ENCODE results near the gene FNDC11. TPM values are rescaled to one million over a fixed set of nuclear protein-coding genes. Genes with fewer than 3 reads are reported as not detected.

FNDC11 gene
- total RNA-seq, 3 donors from 2014 or later (not counting 1 experiment from before 2014, with no cell fraction given), result 0.19 to 0.75 (median 0.25) TPM

GRCh38 chr20:63534831-63535651, 18.9 kb upstream of the FNDC11 start:
- Mint-ChIP-seq H3K36me3 (no peaks in the 10 kb centered on the region), H3K27me3 (ENCODE audit: low read depth in 2 of 2) (peaks cover 0 to 4% of the 10 kb centered on the region in 2 donors), H3K4me1 (peaks cover 0 to 20% of the 10 kb centered on the region in 2 donors), H3K27ac (no peak overlapping the region), H3K9me3 (no peaks in the 10 kb centered on the region), H3K4me3 (no peak overlapping the region)
- DNase-seq (no peak), ATAC-seq (no peak)
- WGBS (ENCODE audit: insufficient coverage), result 90% methylated on average over 49 of the region's 49 CpGs
- H3K4me1 ChIP-seq (ENCODE audit: control insufficient read depth, insufficient read depth, low read length), result peaks cover 25% of the 10 kb centered on the region
- no peak overlapping the region for H3K27ac ChIP-seq (ENCODE audit: low read length)
- TF ChIP-seq, protein P1, sequence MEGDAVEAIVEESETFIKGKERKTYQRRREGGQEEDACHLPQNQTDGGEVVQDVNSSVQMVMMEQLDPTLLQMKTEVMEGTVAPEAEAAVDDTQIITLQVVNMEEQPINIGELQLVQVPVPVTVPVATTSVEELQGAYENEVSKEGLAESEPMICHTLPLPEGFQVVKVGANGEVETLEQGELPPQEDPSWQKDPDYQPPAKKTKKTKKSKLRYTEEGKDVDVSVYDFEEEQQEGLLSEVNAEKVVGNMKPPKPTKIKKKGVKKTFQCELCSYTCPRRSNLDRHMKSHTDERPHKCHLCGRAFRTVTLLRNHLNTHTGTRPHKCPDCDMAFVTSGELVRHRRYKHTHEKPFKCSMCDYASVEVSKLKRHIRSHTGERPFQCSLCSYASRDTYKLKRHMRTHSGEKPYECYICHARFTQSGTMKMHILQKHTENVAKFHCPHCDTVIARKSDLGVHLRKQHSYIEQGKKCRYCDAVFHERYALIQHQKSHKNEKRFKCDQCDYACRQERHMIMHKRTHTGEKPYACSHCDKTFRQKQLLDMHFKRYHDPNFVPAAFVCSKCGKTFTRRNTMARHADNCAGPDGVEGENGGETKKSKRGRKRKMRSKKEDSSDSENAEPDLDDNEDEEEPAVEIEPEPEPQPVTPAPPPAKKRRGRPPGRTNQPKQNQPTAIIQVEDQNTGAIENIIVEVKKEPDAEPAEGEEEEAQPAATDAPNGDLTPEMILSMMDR (IDR thresholded peaks at IDR 0.05), result no peak
- no peaks in the 10 kb centered on the region for H3K27me3 ChIP-seq (ENCODE audit: control insufficient read depth, insufficient read depth, low read length)
- intact Hi-C loops (cut with micrococcal nuclease), result loop anchor here (5.0 kb wide), 2 partner anchors 122 to 442 kb away; partner anchors contain the start of genes RTEL1 and SAMD10
- H3K9me3 ChIP-seq (ENCODE audit: control insufficient read depth, insufficient read depth, low read length), result no peaks in the 10 kb centered on the region
- H3K36me3 ChIP-seq (ENCODE audit: control insufficient read depth, insufficient read depth, low read length), result no peaks in the 10 kb centered on the region
- H3K4me3 ChIP-seq (ENCODE audit: low read length), result no peak overlapping the region

GRCh38 chr20:63536241-63536977, 17.6 kb upstream of the FNDC11 start:
- no peak for DNase-seq
- WGBS (ENCODE audit: insufficient coverage), result 86% methylated on average over 35 of the region's 35 CpGs
- Mint-ChIP-seq H3K4me3 (no peak overlapping the region), H3K4me1 (peaks cover 0 to 20% of the 10 kb centered on the region in 2 donors), H3K36me3 (no peaks in the 10 kb centered on the region), H3K27me3 (ENCODE audit: low read depth in 2 of 2) (peaks cover 0 to 4% of the 10 kb centered on the region in 2 donors), H3K27ac (peak overlapping the region in 1 of 2 donors; percentile 91), H3K9me3 (no peaks in the 10 kb centered on the region)
- intact Hi-C loops (cut with micrococcal nuclease), result loop anchor here (5.0 kb wide), 2 partner anchors 121 to 441 kb away; partner anchors contain the start of genes RTEL1 and SAMD10
- no peaks in the 10 kb centered on the region for H3K9me3 ChIP-seq (ENCODE audit: control insufficient read depth, insufficient read depth, low read length)
- peaks cover 25% of the 10 kb centered on the region for H3K4me1 ChIP-seq (ENCODE audit: control insufficient read depth, insufficient read depth, low read length)
- H3K4me3 ChIP-seq (ENCODE audit: low read length), result no peak overlapping the region
- ATAC-seq, result no peak
- H3K27ac ChIP-seq (ENCODE audit: low read length), result no peak overlapping the region
- no peaks in the 10 kb centered on the region for H3K27me3 ChIP-seq (ENCODE audit: control insufficient read depth, insufficient read depth, low read length)
- TF ChIP-seq, protein P1 (IDR thresholded peaks at IDR 0.05), result no peak
- H3K36me3 ChIP-seq (ENCODE audit: control insufficient read depth, insufficient read depth, low read length), result no peaks in the 10 kb centered on the region

DNA sequence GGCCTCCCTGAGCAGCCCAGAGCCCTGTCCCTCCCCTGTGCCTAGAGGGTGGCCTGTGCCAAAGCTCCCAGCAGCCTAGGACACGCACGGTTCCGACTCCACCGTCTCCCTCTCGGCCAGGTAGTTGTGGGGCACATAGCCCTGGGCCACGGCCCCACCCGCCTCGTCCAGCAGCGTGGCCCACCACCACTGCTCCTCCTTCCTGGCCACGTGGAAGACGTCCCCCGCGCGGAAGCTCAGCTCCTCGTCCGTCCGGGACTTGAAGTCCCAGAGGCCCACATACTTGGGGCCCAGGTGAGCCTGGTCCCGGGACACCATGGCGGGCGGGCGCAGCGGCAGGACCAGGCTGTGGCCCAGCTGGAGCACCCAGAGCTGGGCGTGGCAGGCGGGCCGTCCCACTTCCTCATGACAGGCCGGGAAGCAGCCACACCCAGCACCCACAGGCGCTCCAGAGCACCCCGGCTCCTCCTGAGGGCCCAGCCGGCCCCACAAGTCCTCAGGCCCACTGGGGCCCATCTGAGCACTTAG, 16.9 kb upstream of the FNDC11 start, which contains the start of gene PTK6:
Gene PTK6 (minus strand): TSS at position 380 of the 528 bp plus-strand sequence. CDS start 62 bp downstream, at position 318.
- WGBS (ENCODE audit: insufficient coverage), result 63% methylated on average over 29 of the region's 29 CpGs
- DNase-seq (no peak), ATAC-seq (peak in 1 of 3 donors; percentile 2)
- peak within 1 kb of the TSS; percentile 80 for H3K4me3 Mint-ChIP-seq
- TF ChIP-seq, protein P1 (IDR thresholded peaks at IDR 0.05), result no peak
- Histone ChIP-seq H3K4me3 (ENCODE audit: low read length) (peak within 1 kb of the TSS; percentile 42), H3K27ac (ENCODE audit: low read length) (peak within 1 kb of the TSS; percentile 88), H3K27me3 (ENCODE audit: control insufficient read depth, insufficient read depth, low read length) (no peaks in the 10 kb centered on the region), H3K36me3 (ENCODE audit: control insufficient read depth, insufficient read depth, low read length) (no peaks in the 10 kb centered on the region), H3K4me1 (ENCODE audit: control insufficient read depth, insufficient read depth, low read length) (peaks cover 26% of the 10 kb centered on the region), H3K9me3 (ENCODE audit: control insufficient read depth, insufficient read depth, low read length) (no peaks in the 10 kb centered on the region)
- peaks cover 0 to 20% of the 10 kb centered on the region in 2 donors for H3K4me1 Mint-ChIP-seq
- peaks cover 0 to 2% of the 10 kb centered on the region in 2 donors for H3K27me3 Mint-ChIP-seq (ENCODE audit: low read depth in 2 of 2)
- H3K9me3 Mint-ChIP-seq, result no peaks in the 10 kb centered on the region
- peak within 1 kb of the TSS; percentile 77 to 91 for H3K27ac Mint-ChIP-seq
- no peaks in the 10 kb centered on the region for H3K36me3 Mint-ChIP-seq
- intact Hi-C loops (cut with micrococcal nuclease), result loop anchor here (5.0 kb wide), 2 partner anchors 120 to 440 kb away; partner anchors contain the start of genes RTEL1 and SAMD10
